ENCODE data around the gene BID. TPM values are rescaled to one million over a fixed set of nuclear protein-coding genes. Genes with fewer than 3 reads are reported as not detected.

Gene BID
- total RNA-seq, 1 experiment from 2014 or later = 23.2 TPM

- H3T11ph ChIP-seq (ENCODE audit: low read length) = no peak overlapping the region
- peaks cover 5% of the 10 kb centered on the region; the same call in 1 of the 2 replicates for H3K4me1 ChIP-seq (ENCODE audit: insufficient read depth, low read length)
- no peak overlapping the region for H3K9ac ChIP-seq (ENCODE audit: extremely low read depth, insufficient read length, low read length)
- H3K27me3 ChIP-seq (ENCODE audit: insufficient read depth, low read length) = no peaks in the 10 kb centered on the region
- H3K79me1 ChIP-seq (ENCODE audit: insufficient read depth, low read depth, low read length, poor library complexity, severe bottlenecking) = no peaks in the 10 kb centered on the region
- H4K8ac ChIP-seq (replicated peaks; ENCODE audit: insufficient read length, low read depth, low read length) = no peak overlapping the region
- no peak overlapping the region for H4K5ac ChIP-seq (ENCODE audit: insufficient read length, low read depth, low read length)
- no peak for TF ChIP-seq CTCF (conservative IDR thresholded peaks at IDR 0.05)
- DNase-seq = no peak
- H3K9me3 Mint-ChIP-seq = no peaks in the 10 kb centered on the region
- no peaks in the 10 kb centered on the region for H4K20me1 ChIP-seq (ENCODE audit: control insufficient read depth, insufficient read depth, insufficient read length)
- peaks cover 22 to 23% of the 10 kb centered on the region in 2 experiments for H3K4me1 Mint-ChIP-seq
- H3K56ac ChIP-seq (ENCODE audit: insufficient read length, low read depth, low read length) = no peak overlapping the region
- no peak overlapping the region for H3K4me2 ChIP-seq (ENCODE audit: insufficient read depth, insufficient read length, low read length)
- H2AK5ac ChIP-seq (ENCODE audit: insufficient read length, low read length) = no peak overlapping the region
- H3K23ac ChIP-seq (ENCODE audit: insufficient read length, low read depth, low read length) = no peak overlapping the region
- no peak overlapping the region for H3K27ac Mint-ChIP-seq
- no peak overlapping the region for H2BK5ac ChIP-seq (ENCODE audit: insufficient read length, low read length)
- no peak overlapping the region for H2BK12ac ChIP-seq (ENCODE audit: insufficient read length, low read depth, low read length)
- no peak overlapping the region for H2BK15ac ChIP-seq (ENCODE audit: low read depth, low read length)
- no peaks in the 10 kb centered on the region for H3K79me2 ChIP-seq (ENCODE audit: insufficient read depth, low read length)
- H3K18ac ChIP-seq (ENCODE audit: insufficient read length, low read depth, low read length) = no peak overlapping the region
- H3K14ac ChIP-seq (ENCODE audit: insufficient read depth, low read length) = no peak overlapping the region
- H3K27ac ChIP-seq (ENCODE audit: insufficient read length, low read depth, low read length) = no peak overlapping the region
- no CpG with 5 or more reads among the region's 2 CpGs for WGBS (ENCODE audit: extremely low coverage, insufficient read length, low lambda C conversion rate)
- no peak overlapping the region for H2BK120ac ChIP-seq (ENCODE audit: low read depth, low read length, poor library complexity, severe bottlenecking)
- peaks cover 8 to 20% (median 13%) of the 10 kb centered on the region in 3 experiments for H3K36me3 Mint-ChIP-seq (ENCODE audit: insufficient read depth in 1 of 3, low read depth in 3 of 3)
- H2BK20ac ChIP-seq (ENCODE audit: low read depth, low read length, poor library complexity, severe bottlenecking) = no peak overlapping the region
- no peak overlapping the region for H3K4ac ChIP-seq (ENCODE audit: low read depth, low read length)
- H3K23me2 ChIP-seq (ENCODE audit: insufficient read length, low read depth, low read length, poor library complexity, severe bottlenecking) = no peaks in the 10 kb centered on the region
- H2AFZ ChIP-seq (ENCODE audit: low read length) = no peak overlapping the region
- no peak overlapping the region for H3K4me3 Mint-ChIP-seq
- no peaks in the 10 kb centered on the region for H3K9me3 ChIP-seq (ENCODE audit: control insufficient read depth, low read depth, low read length)
- H4K91ac ChIP-seq (ENCODE audit: insufficient read length, low read depth, low read length) = no peak overlapping the region
- no peaks in the 10 kb centered on the region for H3K27me3 Mint-ChIP-seq (ENCODE audit: low read depth)
Observed at GRCh38 chr22:17703811-17704210, 70.5 kb downstream of the BID start.

All from H9 (cell line).